ENCODE data around the gene TMEM74B. TPM values are rescaled to one million over a fixed set of nuclear protein-coding genes. Genes with fewer than 3 reads are reported as not detected.

Gene TMEM74B
- total RNA-seq, result 0.46 TPM in 1 of 2 replicates, not detected in the other

GRCh38 chr20:1184638-1185315 is at the start of gene TMEM74B:
TSS of gene TMEM74B (minus strand) at chr20:1184981. CDS start at chr20:1183801, 1,180 bp downstream.

GRCh38 chr20:1225783-1226654 is 41.2 kb upstream of the TMEM74B start, which contains the start of gene RAD21L1:
TSS of gene RAD21L1 (plus strand) at chr20:1226044. CDS start at chr20:1228454, 2,410 bp downstream.

GRCh38 chr20:1202762-1203504 is 18.2 kb upstream of the TMEM74B start, which contains the start of gene C20orf202:
TSS of gene C20orf202 (plus strand) at chr20:1203454. CDS start at chr20:1203586, 132 bp downstream.

Other genes with a start within 250 kb of the TMEM74B start
- not detected in 2 replicates for gene RSPO4, start 182.7 kb downstream of the TMEM74B start, total RNA-seq
- 14.8 and 19.3 TPM in 2 replicates for gene PSMF1, start 66.4 kb downstream of the TMEM74B start, total RNA-seq
- gene C20orf202, start 18.5 kb upstream of the TMEM74B start, total RNA-seq, result not detected in 2 replicates
- 0.14 and 0.18 TPM in 2 replicates for gene RAD21L1, start 41.1 kb upstream of the TMEM74B start, total RNA-seq
- 10.4 and 11.8 TPM in 2 replicates for gene SNPH, start 81.3 kb upstream of the TMEM74B start, total RNA-seq
- 1.3 and 1.4 TPM in 2 replicates for gene SDCBP2, start 144.2 kb upstream of the TMEM74B start, total RNA-seq
- 93.2 and 97.1 TPM in 2 replicates for gene FKBP1A, start 208.1 kb upstream of the TMEM74B start, total RNA-seq

All from smooth muscle cell of bladder (primary cell).